ENCODE results near the gene AGAP1. TPM values are rescaled to one million over a fixed set of nuclear protein-coding genes. Genes with fewer than 3 reads are reported as not detected.

Gene AGAP1
- total RNA-seq, 6 experiments from 2014 or later, result 14.1 to 16.0 (median 15.1) TPM

GRCh38 chr2:235674146-235674545, 180.3 kb downstream of the AGAP1 start:
- H3K4me1 Mint-ChIP-seq (ENCODE audit: low read depth), result peaks cover 33% of the 10 kb centered on the region
- H3K27me3 Mint-ChIP-seq (ENCODE audit: insufficient read depth), result no peaks in the 10 kb centered on the region
- H3K27ac Mint-ChIP-seq, result no peak overlapping the region
- no peaks in the 10 kb centered on the region for H3K36me3 Mint-ChIP-seq (ENCODE audit: low read depth)
- no peaks in the 10 kb centered on the region for H3K9me3 Mint-ChIP-seq
- TF ChIP-seq CTCF (IDR thresholded peaks at IDR 0.05), result no peak
- no peak overlapping the region for H3K4me3 Mint-ChIP-seq
- DNase-seq, result no peak

DNA sequence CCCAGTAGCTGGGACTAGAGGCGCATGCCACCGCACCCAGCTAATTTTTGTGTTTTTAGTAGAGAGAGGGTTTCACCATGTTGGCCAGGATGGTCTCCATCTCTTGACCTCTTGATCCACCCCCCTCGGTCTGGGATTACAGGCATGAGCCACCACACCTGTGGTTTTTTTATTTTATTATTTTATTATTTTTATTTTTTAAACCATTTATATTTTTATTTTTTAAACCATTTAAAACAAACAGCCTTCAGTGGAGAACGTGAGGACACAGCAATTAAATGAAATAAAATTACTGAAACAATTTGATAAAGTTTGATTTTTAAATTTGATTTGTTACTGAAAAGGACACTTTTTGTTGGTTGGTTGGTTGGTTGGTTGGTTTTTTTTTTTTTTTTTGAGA, 181.0 kb downstream of the AGAP1 start:
- no peak for DNase-seq
- Mint-ChIP-seq H3K36me3 (ENCODE audit: low read depth) (no peaks in the 10 kb centered on the region), H3K4me3 (no peak overlapping the region), H3K9me3 (no peaks in the 10 kb centered on the region), H3K27ac (no peak overlapping the region), H3K4me1 (ENCODE audit: low read depth) (peaks cover 33% of the 10 kb centered on the region), H3K27me3 (ENCODE audit: insufficient read depth) (no peaks in the 10 kb centered on the region)
- no peak for TF ChIP-seq CTCF (IDR thresholded peaks at IDR 0.05)

- Mint-ChIP-seq H3K27me3 (ENCODE audit: insufficient read depth) (no peaks in the 10 kb centered on the region), H3K4me1 (ENCODE audit: low read depth) (peaks cover 33% of the 10 kb centered on the region), H3K36me3 (ENCODE audit: low read depth) (no peaks in the 10 kb centered on the region), H3K9me3 (no peaks in the 10 kb centered on the region), H3K4me3 (no peak overlapping the region), H3K27ac (no peak overlapping the region; the same call in 1 of the 2 replicates)
- peak; percentile 52 for TF ChIP-seq CTCF (IDR thresholded peaks at IDR 0.05)
- DNase-seq, result peak; percentile 53
Measured at GRCh38 chr2:235675678-235676535, 182.1 kb downstream of the AGAP1 start.

GRCh38 chr2:235676536-235676799, 182.6 kb downstream of the AGAP1 start:
- H3K27ac Mint-ChIP-seq, result no peak overlapping the region; the same call in 1 of the 2 replicates
- no peak for TF ChIP-seq CTCF (IDR thresholded peaks at IDR 0.05)
- no peak for DNase-seq
- peaks cover 33% of the 10 kb centered on the region for H3K4me1 Mint-ChIP-seq (ENCODE audit: low read depth)
- H3K27me3 Mint-ChIP-seq (ENCODE audit: insufficient read depth), result no peaks in the 10 kb centered on the region
- no peak overlapping the region for H3K4me3 Mint-ChIP-seq
- H3K9me3 Mint-ChIP-seq, result no peaks in the 10 kb centered on the region
- no peaks in the 10 kb centered on the region for H3K36me3 Mint-ChIP-seq (ENCODE audit: low read depth)

GRCh38 chr2:235677276-235677788, 183.5 kb downstream of the AGAP1 start:
- Mint-ChIP-seq H3K9me3 (no peaks in the 10 kb centered on the region), H3K4me3 (no peak overlapping the region), H3K27ac (no peak overlapping the region), H3K4me1 (ENCODE audit: low read depth) (peaks cover 29% of the 10 kb centered on the region), H3K36me3 (ENCODE audit: low read depth) (no peaks in the 10 kb centered on the region), H3K27me3 (ENCODE audit: insufficient read depth) (no peaks in the 10 kb centered on the region)
- DNase-seq, result no peak
- TF ChIP-seq CTCF (IDR thresholded peaks at IDR 0.05), result no peak

All from HFFc6 (cell line).